Bladder microvascular endothelial cell (primary cell): ENCODE data around the gene IVD. TPM values are rescaled to one million over a fixed set of nuclear protein-coding genes. Genes with fewer than 3 reads are reported as not detected.

Experiments used
- total RNA-seq: library from RNA; depleted of rRNA; stranded (reverse); fragments of >200 nt; gene quantifications from 2 replicates; pipeline ENCODE4 v1.2.3, GENCODE V29; 2014

IVD gene
- total RNA-seq, result 23.2 and 57.6 TPM in 2 replicates

DNA sequence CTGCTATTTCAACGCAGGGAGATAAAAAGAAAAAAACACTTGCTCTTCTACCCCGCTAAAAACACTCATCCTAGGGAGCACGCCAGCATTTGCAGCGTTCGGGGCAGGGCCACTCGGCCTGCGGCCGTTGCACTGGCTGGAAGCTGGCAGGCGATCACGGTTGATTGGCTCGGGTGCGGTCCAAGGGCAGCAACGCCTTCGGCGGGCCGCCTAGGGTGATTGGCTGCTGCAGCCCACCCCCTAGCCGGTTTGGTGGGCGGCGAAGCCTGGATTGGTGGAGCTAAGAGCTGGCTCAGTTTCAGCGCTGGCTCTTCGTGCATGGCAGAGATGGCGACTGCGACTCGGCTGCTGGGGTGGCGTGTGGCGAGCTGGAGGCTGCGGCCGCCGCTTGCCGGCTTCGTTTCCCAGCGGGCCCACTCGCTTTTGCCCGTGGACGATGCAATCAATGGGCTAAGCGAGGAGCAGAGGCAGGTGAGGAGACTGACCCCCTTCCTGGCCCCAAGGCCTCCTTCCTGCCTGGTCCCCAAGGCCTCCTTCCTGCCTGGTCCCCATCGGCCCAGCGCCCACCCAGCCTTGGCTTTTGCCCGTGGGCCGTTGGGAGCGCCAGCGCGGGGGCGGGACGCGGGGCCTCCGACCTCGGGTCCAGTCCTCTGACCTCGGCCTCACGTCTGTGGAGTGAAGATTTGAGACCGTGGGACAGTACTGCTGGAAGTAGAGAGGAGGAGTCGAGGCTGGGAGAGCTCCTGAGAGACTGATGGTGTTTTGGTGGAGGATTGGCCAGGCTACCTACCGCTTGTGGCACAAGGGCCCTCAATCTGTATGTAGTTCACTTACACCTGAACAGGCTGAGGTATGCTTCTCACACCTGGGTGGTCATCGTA lies at the start of gene IVD:
TSS of gene IVD (plus strand) at position 295 of the 881 bp plus-strand sequence. CDS start at position 328, 33 bp downstream.

DNA sequence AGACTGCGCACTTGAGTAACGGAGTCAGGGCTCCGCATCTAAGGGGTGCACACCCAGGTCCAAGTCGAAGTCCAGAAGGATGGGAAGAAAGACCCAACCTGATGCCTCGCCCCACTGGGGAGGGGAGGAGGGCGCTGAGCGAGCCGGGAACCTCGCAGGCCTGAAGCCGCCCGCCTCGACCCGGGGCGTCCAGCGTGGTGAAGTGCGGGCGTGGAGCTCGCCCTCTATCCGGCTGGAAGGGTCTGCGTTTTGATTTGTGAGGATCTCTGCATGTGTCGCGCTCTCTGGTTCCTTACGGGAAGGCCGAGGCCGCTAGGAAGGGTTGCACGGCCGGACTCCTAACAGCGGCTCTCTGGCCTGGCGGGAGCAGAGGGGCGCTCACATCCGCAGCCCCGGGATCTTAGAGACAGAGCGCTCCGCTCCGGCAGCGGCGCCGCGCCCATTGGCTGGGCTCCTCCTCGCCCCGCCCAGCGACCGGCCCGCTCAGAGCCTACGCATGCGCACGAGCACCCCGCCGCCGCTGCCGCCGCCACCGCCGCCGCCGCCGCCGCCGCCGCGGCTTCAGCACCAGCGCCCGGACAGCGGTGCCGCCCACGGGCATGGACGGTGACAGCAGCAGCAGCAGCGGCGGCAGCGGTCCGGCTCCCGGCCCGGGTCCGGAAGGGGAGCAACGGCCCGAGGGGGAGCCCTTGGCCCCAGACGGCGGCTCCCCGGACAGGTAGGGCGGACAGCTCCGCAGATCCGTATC lies 47.7 kb upstream of the IVD start, which contains the start of gene DISP2:
TSS of gene DISP2 (plus strand) at position 497 of the 748 bp plus-strand sequence. CDS start at position 600, 103 bp downstream.

DNA sequence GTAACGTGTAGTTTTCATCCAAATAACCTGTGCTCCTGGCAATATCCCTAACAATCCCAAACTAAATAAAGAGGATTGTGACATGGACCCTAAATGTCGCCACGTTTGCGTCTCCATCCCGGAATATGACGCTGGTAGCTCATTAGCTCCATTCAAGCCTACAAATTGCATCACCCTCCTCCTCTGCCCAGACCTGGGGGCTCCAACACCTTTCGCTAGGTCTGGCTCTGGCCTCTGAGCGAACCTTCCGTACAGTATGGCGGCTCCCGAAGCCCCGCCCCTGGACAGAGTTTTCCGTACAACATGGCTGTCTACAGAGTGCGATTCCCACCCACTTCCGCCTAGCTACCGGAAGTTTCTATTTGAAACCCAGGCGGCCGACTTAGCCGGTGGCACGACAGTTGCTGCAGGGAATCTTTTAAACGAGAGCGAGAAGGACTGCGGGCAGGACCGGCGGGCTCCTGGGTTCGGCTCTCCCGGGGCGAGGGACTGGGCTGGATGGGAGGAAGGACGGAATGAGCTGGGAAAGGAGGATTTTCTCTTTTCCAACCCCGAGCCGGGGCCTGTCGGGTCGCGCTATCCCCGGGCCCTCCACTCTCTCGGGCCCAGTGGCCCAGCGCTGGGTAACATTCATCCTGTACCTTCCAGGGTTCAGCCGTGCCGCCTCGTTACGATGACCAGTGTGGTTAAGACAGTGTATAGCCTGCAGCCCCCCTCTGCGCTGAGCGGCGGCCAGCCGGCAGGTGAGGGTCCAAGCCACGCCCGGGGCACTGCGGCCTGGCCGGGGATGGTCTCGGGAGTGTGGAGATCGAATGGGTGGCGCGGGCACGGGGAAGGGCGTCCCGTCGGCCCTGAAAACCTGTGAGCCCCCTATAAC lies 22.8 kb upstream of the IVD start, which contains the start of gene KNSTRN:
TSS of gene KNSTRN (plus strand) at position 142 of the 877 bp plus-strand sequence. CDS start at position 257, 115 bp downstream.

DNA sequence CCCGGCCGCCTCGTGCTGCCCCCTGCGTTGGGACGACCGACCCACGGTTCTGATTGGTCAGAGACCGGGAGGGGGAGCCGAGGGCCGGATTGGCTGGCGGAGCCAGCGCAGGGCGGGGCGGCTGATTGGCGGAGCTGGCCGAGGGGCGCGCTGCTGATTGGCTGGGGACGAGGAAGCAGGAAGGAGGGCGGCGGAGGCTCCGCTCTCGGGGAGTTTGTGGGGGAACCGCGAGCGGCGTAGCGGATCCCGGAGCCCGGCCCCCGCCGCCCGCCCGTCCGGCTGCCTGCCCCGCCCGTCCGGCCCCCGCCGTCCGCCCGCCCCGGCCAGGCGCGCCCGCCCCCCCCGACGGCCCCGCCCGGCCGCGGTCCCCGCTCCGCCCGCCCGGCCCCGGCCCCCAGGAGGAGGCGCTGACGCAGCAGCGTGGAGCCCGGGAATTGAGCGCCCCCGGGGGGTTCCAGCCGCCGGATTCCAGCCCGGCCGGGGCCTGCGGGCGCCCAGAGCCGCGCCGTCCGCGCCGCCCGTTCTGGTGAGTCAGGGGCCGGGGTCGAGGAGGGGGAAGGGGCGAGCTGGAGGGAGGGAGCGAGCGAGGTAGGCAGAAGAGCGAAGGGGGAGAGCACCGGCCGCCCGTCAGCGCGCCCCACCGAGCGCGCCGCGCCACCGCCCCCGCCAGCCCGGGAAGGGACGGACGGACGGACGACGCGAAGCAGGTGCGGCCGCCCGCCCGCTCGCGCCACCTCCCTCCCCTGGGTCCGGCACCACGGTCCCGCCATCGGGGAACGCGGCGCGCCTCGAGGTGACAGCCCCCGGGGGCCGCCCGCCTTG lies 35.4 kb downstream of the IVD start, which contains the start of gene BAHD1:
TSS of gene BAHD1 (plus strand) at position 211 of the 822 bp plus-strand sequence. CDS start 17,512 bp downstream, outside the sequence.

DNA sequence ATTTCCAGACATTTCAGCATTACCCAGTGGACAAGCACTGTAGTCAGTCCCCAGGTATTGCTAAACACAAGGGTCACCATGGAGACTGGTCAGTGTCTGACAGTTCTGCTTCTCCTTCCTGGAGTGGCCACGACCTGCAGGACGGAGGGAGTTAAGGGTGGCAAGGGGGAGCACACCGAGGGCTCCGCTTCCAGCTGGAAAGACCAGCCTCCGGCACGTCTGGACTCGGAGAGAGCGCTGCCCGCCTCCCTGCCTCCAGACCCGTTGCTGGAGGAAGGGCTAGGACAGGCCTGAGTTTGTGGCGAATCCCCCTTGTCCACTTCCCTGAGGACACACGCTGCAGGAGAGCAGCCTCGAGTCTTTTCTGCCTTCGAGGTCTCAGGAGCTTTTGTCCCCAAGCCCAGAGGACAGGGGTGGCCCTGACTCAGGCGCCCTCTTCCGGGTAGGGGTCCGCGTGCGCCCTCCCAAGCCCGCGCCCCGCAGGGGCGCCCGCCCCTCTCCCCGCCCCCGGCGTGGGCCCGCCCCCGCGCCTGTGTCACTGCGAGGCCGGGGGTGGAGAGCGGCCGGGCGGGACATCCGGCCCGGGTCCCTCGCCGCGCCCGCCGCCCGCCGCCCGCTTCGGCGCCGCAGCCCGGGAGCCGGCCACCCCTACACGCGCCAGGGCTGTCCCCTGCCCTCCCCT lies 65.0 kb downstream of the IVD start, which contains the start of gene CHST14:
TSS of gene CHST14 (plus strand) at position 562 of the 682 bp plus-strand sequence. CDS start 230 bp downstream, outside the sequence.

Other genes starting within 250 kb of the IVD start
- 20.4 and 21.2 TPM in 2 replicates for gene BUB1B, start 244.7 kb upstream of the IVD start, total RNA-seq
- gene PAK6, start 166.7 kb upstream of the IVD start, total RNA-seq, result not detected in 2 replicates
- gene ANKRD63, start 122.7 kb upstream of the IVD start, total RNA-seq, result not detected in 2 replicates
- gene PLCB2, start 97.9 kb upstream of the IVD start, total RNA-seq, result 0.13 and 0.16 TPM in 2 replicates
- gene INAFM2, start 82.1 kb upstream of the IVD start, total RNA-seq, result 7.6 and 9.9 TPM in 2 replicates
- 10.8 and 36.9 TPM in 2 replicates for gene CCDC9B, start 64.9 kb upstream of the IVD start, total RNA-seq
- not detected in 2 replicates for gene PHGR1, start 54.8 kb upstream of the IVD start, total RNA-seq
- under 0.01 and 0.38 TPM in 2 replicates for gene DISP2, start 47.6 kb upstream of the IVD start, total RNA-seq
- 29.6 and 41.0 TPM in 2 replicates for gene KNSTRN, start 23.1 kb upstream of the IVD start, total RNA-seq
- gene BAHD1, start 35.2 kb downstream of the IVD start, total RNA-seq, result 6.3 and 12.5 TPM in 2 replicates
- gene CHST14, start 65.2 kb downstream of the IVD start, total RNA-seq, result 6.0 and 12.2 TPM in 2 replicates
- 10.8 and 13.2 TPM in 2 replicates for gene CCDC32, start 159.2 kb downstream of the IVD start, total RNA-seq
- 12.0 and 13.8 TPM in 2 replicates for gene RPUSD2, start 163.5 kb downstream of the IVD start, total RNA-seq
- gene KNL1, start 188.5 kb downstream of the IVD start, total RNA-seq, result 13.5 and 16.5 TPM in 2 replicates